ENCODE measurements around the gene UBA3.

- TF ChIP-seq EZH2 (optimal IDR thresholded peaks at IDR 0.05; ENCODE audit: low read depth, low read length), result no peak
- TF ChIP-seq CTCF (IDR thresholded peaks at IDR 0.05; ENCODE audit: low read length), result no peak
- no peak for TF ChIP-seq EZH2phosphoT487 (IDR thresholded peaks at IDR 0.05; ENCODE audit: low read length)
These were observed 4.4 kb upstream of the UBA3 start, which contains the start of gene ARL6IP5 for GRCh38 chr3:69084326-69085167.
